HG03045 (cell line): ENCODE measurements around the gene SMIM35.

ENCODE experiments used
- ATAC-seq: cut with Tn5 transposase; IDR thresholded peaks from one replicate; pipeline ENCODE4 v1.9.1; 2021; ENCODE audit warnings: mild to moderate bottlenecking, moderate library complexity; ENCODE audit not compliant: unreplicated experiment

The SMIM35 gene

GRCh38 chr11:118007040-118007439 lies 79.7 kb downstream of the SMIM35 start:
- no peak for ATAC-seq

- ATAC-seq: no peak
These were observed 80.6 kb downstream of the SMIM35 start for GRCh38 chr11:118006153-118006534.

- ATAC-seq: no peak
These were observed 81.3 kb downstream of the SMIM35 start for GRCh38 chr11:118005224-118006152.

- no peak for ATAC-seq
These were observed 82.1 kb downstream of the SMIM35 start for GRCh38 chr11:118004543-118005223.

GRCh38 chr11:118003456-118003855 lies 83.3 kb downstream of the SMIM35 start:
- ATAC-seq: no peak

- ATAC-seq: no peak
These were observed 84.0 kb downstream of the SMIM35 start for GRCh38 chr11:118002541-118003423.

- no peak for ATAC-seq
These were observed 84.7 kb downstream of the SMIM35 start for GRCh38 chr11:118002010-118002540.

- no peak for ATAC-seq
These were observed 85.2 kb downstream of the SMIM35 start for GRCh38 chr11:118001494-118001971.

- no peak for ATAC-seq
These were observed 85.9 kb downstream of the SMIM35 start for GRCh38 chr11:118000850-118001228.

GRCh38 chr11:118000067-118000849 lies 86.5 kb downstream of the SMIM35 start:
- ATAC-seq: no peak

GRCh38 chr11:117999354-117999993 lies 87.3 kb downstream of the SMIM35 start:
- ATAC-seq: no peak

GRCh38 chr11:117998664-117999353 lies 88.0 kb downstream of the SMIM35 start:
- no peak for ATAC-seq

- peak; percentile 57 for ATAC-seq
These were observed 88.8 kb downstream of the SMIM35 start for GRCh38 chr11:117997823-117998579.

- no peak for ATAC-seq
These were observed 89.4 kb downstream of the SMIM35 start for GRCh38 chr11:117997406-117997805.

- no peak for ATAC-seq
These were observed 90.7 kb downstream of the SMIM35 start for GRCh38 chr11:117996058-117996457.

GRCh38 chr11:117995472-117995871 lies 91.3 kb downstream of the SMIM35 start:
- ATAC-seq: no peak

GRCh38 chr11:117993988-117994745 lies 92.6 kb downstream of the SMIM35 start:
- ATAC-seq: no peak
